SK-N-SH (cell line): ENCODE data around the gene SPACA5B.
"Not testable (repeated sequence)": the region's sequence is repeated elsewhere in the genome, so short reads cannot be mapped to it uniquely, and the experiment has no call there.

Source experiments
- TF ChIP-seq, protein P1 (sequence below): fragments of 150-350 bp; IDR thresholded peaks from 2 replicates; pipeline ENCODE4 v1.6.1; 2017; ENCODE audit warnings: antibody characterized with exemption, low read length, low read depth, borderline replicate concordance
- TF ChIP-seq, protein P2 (sequence below): fragments of 200-600 bp; sonication (generic); IDR thresholded peaks from 2 replicates; pipeline ENCODE4 v1.6.1; 2017; ENCODE audit warnings: antibody characterized with exemption, mild to moderate bottlenecking, moderate library complexity

DNA sequence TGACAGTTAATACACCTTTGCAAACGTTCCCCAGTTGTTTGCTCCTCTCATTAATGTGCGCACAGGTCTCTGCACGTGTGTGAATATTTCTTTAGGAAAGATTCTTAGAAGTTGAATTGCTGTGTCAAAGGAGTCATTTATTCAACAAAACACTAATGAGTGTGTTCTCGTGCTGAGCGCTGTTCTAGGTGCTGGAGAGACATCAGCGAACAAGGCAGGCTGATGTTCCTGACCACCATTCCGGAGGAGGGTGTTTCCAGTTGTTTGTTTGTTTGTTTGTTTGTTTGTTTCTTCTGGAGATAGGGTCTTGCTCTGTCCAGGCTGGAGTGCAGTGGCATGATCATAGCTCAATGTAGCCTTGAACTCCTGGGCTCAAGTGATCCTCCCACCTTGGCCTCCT is 35.9 kb downstream of the SPACA5B start:
- TF ChIP-seq, protein P1, sequence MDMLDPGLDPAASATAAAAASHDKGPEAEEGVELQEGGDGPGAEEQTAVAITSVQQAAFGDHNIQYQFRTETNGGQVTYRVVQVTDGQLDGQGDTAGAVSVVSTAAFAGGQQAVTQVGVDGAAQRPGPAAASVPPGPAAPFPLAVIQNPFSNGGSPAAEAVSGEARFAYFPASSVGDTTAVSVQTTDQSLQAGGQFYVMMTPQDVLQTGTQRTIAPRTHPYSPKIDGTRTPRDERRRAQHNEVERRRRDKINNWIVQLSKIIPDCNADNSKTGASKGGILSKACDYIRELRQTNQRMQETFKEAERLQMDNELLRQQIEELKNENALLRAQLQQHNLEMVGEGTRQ: not testable (repeated sequence)
- TF ChIP-seq, protein P2, sequence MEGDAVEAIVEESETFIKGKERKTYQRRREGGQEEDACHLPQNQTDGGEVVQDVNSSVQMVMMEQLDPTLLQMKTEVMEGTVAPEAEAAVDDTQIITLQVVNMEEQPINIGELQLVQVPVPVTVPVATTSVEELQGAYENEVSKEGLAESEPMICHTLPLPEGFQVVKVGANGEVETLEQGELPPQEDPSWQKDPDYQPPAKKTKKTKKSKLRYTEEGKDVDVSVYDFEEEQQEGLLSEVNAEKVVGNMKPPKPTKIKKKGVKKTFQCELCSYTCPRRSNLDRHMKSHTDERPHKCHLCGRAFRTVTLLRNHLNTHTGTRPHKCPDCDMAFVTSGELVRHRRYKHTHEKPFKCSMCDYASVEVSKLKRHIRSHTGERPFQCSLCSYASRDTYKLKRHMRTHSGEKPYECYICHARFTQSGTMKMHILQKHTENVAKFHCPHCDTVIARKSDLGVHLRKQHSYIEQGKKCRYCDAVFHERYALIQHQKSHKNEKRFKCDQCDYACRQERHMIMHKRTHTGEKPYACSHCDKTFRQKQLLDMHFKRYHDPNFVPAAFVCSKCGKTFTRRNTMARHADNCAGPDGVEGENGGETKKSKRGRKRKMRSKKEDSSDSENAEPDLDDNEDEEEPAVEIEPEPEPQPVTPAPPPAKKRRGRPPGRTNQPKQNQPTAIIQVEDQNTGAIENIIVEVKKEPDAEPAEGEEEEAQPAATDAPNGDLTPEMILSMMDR: not testable (repeated sequence)
